HG02852 (cell line): ENCODE results near the gene BNC2.
"Not testable (repeated sequence)": the region's sequence is repeated elsewhere in the genome, so short reads cannot be mapped to it uniquely, and the experiment has no call there.

ENCODE experiments used
- ATAC-seq: cut with Tn5 transposase; IDR thresholded peaks from one replicate; pipeline ENCODE4 v1.9.1; 2021; ENCODE audit warnings: mild to moderate bottlenecking, moderate library complexity; ENCODE audit not compliant: unreplicated experiment

The BNC2 gene

GRCh38 chr9:16521868-16522411 is 348.5 kb downstream of the BNC2 start:
- ATAC-seq, result no peak

- no peak for ATAC-seq
Measured at GRCh38 chr9:16519001-16519400, 351.5 kb downstream of the BNC2 start.

DNA sequence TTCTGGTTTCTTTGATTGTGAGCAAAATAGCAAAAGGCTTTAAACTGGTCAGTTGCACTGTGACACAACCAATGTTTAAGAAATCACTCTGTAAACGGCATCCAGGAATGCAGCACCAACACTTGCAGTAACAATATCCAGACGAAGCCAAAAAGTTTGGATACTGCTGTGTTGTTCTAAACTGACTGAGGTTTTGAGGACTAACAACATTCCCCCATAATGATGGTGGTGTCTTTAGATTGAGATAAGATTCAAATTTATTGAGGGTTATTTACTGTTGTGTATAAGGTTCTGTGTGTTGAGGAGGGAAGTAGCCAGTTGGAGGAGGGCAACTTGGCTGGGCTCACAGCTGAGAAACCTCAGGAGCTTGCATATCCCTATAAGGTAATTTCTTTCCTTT is 353.6 kb downstream of the BNC2 start:
- no peak for ATAC-seq

- ATAC-seq, result no peak
Measured at GRCh38 chr9:16515879-16516301, 354.6 kb downstream of the BNC2 start.

- ATAC-seq, result no peak
Measured at GRCh38 chr9:16515207-16515606, 355.3 kb downstream of the BNC2 start.

DNA sequence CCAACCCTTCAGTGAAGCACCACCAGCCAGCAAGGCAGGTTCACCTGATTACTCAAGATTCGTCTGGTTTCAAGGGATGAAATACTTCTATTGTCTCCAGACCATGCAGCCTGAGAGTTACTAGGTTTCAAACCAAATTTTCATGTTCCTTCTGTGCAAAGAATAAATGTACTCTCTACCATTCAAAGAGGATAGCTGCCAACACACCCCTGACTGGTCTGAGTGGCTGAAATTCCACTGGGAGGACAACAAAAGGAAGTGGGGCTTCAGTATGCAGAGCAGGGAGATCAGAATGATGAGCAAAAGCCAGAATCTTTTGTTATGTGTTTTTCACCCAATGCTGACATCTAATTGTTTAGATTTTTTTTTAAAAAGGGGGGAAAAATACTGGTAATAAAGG is 356.3 kb downstream of the BNC2 start:
- ATAC-seq, result no peak

DNA sequence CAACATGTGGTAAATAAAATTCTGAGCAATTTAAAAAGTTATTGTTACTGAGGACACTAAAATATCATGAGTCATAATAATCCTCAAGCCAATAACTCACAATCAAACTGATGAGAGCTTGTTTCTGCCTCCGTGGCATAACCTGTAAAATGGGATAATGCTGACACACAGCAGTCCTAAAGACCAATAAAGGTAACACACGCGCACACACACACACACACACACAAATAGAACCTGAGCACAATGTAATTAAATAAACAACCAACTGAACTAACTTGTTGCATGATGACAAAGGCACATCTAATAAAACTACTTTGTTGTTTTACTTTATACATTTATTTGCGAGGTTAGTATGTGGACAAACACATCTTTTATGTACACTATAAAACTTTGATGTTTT is 358.2 kb downstream of the BNC2 start:
- no peak for ATAC-seq

DNA sequence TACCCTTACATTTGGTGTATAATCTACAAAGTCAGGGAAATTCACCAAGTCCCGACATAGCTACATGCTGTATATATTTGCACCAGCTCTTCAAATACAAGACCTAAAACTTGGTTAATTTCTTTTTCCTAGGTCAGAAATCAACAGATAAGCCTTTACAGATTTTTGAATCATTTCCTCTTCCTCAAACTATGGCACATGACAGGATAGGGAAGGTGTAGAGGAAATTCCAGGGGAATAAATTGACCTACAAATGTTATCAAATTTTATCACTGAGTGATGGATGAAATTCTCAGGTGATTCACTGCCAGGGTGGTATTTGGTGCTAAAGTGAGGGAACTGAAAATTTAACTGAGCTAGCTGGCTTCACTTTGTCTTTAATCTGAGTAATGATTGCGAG is 360.0 kb downstream of the BNC2 start:
- ATAC-seq, result no peak

GRCh38 chr9:16509997-16510396 is 360.5 kb downstream of the BNC2 start:
- no peak for ATAC-seq

GRCh38 chr9:16505199-16505598 is 365.3 kb downstream of the BNC2 start:
- ATAC-seq, result no peak

GRCh38 chr9:16501726-16502125 is 368.7 kb downstream of the BNC2 start:
- ATAC-seq, result no peak

DNA sequence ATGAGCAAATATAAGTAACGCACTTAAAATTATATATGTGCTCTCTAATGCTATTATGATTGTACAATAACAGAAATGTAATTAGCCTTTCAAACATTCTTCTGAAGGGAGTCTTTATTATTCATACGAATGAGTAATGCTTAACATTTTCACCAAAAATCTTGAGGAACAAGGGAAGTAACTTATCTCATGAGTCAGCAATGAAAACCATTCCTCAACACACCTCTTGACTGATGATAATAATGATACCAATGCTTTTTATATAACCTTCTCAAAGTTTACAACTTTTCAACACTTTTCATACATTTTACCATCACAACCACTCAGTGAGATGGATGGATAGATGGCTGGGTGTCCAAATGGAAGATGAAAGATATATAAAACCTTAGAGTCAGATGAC is 369.3 kb downstream of the BNC2 start:
- ATAC-seq, result no peak

DNA sequence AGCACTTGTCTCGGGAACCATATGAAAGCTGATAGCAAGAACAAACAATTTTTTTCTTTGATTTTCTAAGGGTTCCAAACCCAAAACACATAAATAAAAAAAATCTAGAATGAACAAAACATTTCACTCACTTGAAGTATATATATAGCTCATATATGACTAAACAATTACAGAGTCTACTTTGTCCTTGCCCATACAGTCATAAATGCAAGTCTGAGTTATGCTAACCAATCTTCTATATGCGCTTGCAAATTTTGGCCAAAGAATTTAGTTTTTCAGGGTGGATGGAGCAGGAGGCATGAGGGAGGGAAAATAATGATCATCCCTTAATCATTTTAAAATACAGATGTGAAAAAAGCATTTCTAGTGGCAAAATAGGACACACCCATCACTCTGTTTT is 370.1 kb downstream of the BNC2 start:
- ATAC-seq, result no peak

- ATAC-seq, result no peak
Measured at GRCh38 chr9:16499892-16500291, 370.6 kb downstream of the BNC2 start.

DNA sequence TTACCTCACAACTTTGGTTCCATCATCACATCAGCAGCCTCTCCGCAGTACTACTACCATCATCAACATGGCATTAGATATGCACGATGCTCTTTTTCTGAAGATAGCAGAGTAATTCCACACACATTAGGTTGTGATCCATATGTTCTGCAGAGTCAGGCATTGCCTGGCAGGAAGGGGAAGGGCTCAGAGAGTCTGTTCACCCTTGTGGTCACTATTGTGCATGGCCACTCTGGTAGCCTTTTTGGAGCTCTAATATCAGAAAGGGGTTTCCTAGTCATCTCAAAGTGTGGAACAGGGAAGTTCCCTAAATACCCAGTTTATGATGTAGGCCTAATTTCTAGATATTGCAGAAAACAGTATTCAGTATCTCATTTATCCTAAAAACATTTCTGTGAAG is 373.6 kb downstream of the BNC2 start:
- ATAC-seq, result no peak

DNA sequence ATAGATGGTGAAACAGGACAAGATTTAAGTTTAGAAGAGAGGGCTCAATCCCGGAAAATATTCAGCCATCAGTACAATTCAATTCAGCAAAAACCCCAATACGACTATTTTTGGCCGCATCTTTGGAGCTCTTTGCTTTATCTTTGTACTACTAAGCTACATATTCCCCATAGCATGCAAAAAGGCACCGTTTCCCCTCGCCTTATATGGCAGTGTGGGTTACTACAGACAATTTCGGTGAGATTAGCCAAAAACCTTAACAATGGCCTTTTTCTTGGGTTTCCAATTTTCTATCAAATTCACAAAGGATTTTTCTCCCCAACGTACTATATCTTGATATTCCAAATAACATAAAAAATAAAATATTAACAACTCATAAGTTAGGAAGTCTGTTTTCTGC is 382.6 kb downstream of the BNC2 start:
- no peak for ATAC-seq

DNA sequence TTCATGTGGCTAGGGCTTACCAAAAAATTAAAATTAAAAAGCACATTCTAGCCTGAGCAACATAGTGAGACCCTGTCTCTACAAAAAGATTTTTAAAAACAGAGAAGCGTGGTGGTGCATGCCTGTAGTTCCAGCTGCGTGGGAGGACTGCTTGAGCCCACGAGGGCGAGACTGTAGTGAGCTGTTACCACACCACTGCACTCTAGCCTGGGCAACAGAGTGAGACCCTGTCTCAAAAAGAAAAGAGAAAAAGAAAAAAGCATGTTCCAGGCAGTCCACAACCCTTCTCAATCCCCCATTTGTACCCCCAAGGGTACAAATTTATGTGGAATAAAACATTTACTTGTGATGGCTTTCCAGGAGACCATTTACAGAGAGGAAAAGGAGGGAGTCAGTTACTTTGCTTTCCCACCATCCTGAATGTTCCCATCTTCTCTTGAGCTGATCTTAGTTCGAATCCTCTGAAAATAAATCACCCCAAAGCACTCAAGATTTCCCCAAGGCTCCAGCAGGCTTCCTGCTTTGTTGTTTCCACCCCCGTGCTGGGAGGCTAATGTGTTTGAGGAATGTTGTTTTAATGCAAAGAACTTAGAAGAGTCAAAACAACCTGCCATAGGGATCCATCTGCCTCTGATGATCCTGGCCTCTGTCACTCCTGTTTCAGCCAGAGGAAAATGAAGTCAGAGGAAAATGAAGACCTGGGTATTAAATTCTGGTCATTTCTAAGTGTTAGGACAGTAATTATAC is 384.7 kb downstream of the BNC2 start:
- no peak for ATAC-seq

GRCh38 chr9:16485160-16485559 is 385.3 kb downstream of the BNC2 start:
- ATAC-seq, result no peak

GRCh38 chr9:16484744-16485143 is 385.7 kb downstream of the BNC2 start:
- ATAC-seq, result no peak

DNA sequence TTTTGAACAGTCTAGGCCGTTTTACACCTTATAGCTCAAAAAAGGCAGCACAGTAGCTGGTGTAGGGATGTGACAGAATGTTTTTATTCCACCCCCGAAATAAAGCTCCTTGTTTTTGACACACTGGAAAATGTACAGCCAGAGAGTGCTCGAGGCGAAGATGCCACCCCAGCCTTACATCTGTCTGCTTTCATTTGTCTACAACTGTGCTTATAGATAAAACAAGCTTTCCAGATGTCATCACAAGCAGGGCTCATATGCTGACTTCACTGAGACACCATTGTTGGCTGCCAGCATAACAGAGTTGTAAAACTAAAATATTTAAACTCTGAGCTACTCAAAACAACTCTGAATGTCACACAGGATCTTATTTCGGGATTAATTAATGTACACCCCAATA is 386.3 kb downstream of the BNC2 start:
- ATAC-seq, result no peak

- ATAC-seq, result no peak
Measured at GRCh38 chr9:16482764-16483163, 387.7 kb downstream of the BNC2 start.

- not testable (repeated sequence) for ATAC-seq
Measured at GRCh38 chr9:16480584-16480983, 389.9 kb downstream of the BNC2 start.

GRCh38 chr9:16475996-16476395 is 394.5 kb downstream of the BNC2 start:
- no peak for ATAC-seq
